Esophagus (tissue), 2 donors: ENCODE results near the gene SLC37A1. TPM values are rescaled to one million over a fixed set of nuclear protein-coding genes. Genes with fewer than 3 reads are reported as not detected.

Experiments
- H3K27ac ChIP-seq, 2 donors: one replicate each; pipeline ENCODE4 v1.5.1; 2013; ENCODE audit warnings: low read depth in 2 of 2, mild to moderate bottlenecking in 2 of 2, inconsistent platforms in 1 of 2, low read length in 1 of 2, moderate library complexity in 1 of 2
- H3K27me3 ChIP-seq, 2 donors: one replicate each; pipeline ENCODE4 v1.6.1; 2013; ENCODE audit warnings: low read length in 2 of 2, control low read depth in 1 of 2, mild to moderate bottlenecking in 1 of 2; ENCODE audit not compliant: insufficient read depth in 2 of 2, control insufficient read depth in 1 of 2
- H3K36me3 ChIP-seq, 2 donors: one replicate each; pipeline ENCODE4 v1.6.1; 2013; ENCODE audit warnings: low read length in 1 of 2; ENCODE audit not compliant: control insufficient read depth in 2 of 2, insufficient read depth in 2 of 2
- H3K4me1 ChIP-seq, 2 donors: one replicate each; pipeline ENCODE4 v1.6.1; 2013; ENCODE audit warnings: low read length in 1 of 2; ENCODE audit not compliant: control insufficient read depth in 2 of 2, insufficient read depth in 2 of 2
- H3K4me3 ChIP-seq, 2 donors: one replicate each; pipeline ENCODE4 v1.5.1; 2013; ENCODE audit warnings: low read length in 2 of 2, mild to moderate bottlenecking in 2 of 2, low read depth in 1 of 2, moderate library complexity in 1 of 2
- H3K9me3 ChIP-seq, 2 donors: one replicate each; pipeline ENCODE4 v1.6.1; 2013; ENCODE audit warnings: mild to moderate bottlenecking in 2 of 2, low read depth in 1 of 2, low read length in 1 of 2, moderate library complexity in 1 of 2; ENCODE audit not compliant: control insufficient read depth in 2 of 2, insufficient read depth in 1 of 2
- WGBS, 2 donors: extraction: QIAGEN DNeasy Blood & Tissue Kit; methylation state at CpG; one replicate each; pipeline ENCODE4 v1.1.7; 2013; 5-methylcytosine and 5-hydroxymethylcytosine counted together
- polyA plus RNA-seq, 2 donors: library from polyadenylated mRNA; stranded (reverse); fragments of 200-250 nt; gene quantifications; one replicate each; pipeline ENCODE4 v1.2.3, GENCODE V29; 2013
- donor health status: healthy with polysubstance abuse.
- donor health status: Bipolar disorder and iron deficiency.

Gene SLC37A1
- polyA plus RNA-seq, 2 donors: 12.4 to 14.1 TPM

- no peaks in the 10 kb centered on the region for H3K27me3 ChIP-seq
- no peak overlapping the region for H3K4me3 ChIP-seq
- H3K4me1 ChIP-seq: no peaks in the 10 kb centered on the region
- no peak overlapping the region for H3K27ac ChIP-seq
- no peaks in the 10 kb centered on the region for H3K9me3 ChIP-seq
- WGBS, 2 donors: 51 to 54% methylated on average over 3 of the region's 3 CpGs
- H3K36me3 ChIP-seq: peaks cover 9 to 34% of the 10 kb centered on the region in 2 donors
Observed at GRCh38 chr21:42550817-42551216, 37.2 kb downstream of the SLC37A1 start.

GRCh38 chr21:42552407-42553336 lies 39.0 kb downstream of the SLC37A1 start:
- Histone ChIP-seq H3K27me3 (no peaks in the 10 kb centered on the region), H3K4me3 (no peak overlapping the region), H3K9me3 (no peaks in the 10 kb centered on the region), H3K27ac (no peak overlapping the region), H3K36me3 (peaks cover 11 to 27% of the 10 kb centered on the region in 2 donors), H3K4me1 (no peaks in the 10 kb centered on the region)
- WGBS, 2 donors: 85 to 88% methylated on average over 13 of the region's 13 CpGs

GRCh38 chr21:42553435-42553834 lies 39.8 kb downstream of the SLC37A1 start:
- no peak overlapping the region for H3K27ac ChIP-seq
- WGBS, 2 donors: 79 to 82% methylated on average over 3 of the region's 3 CpGs
- H3K27me3 ChIP-seq: no peaks in the 10 kb centered on the region
- H3K36me3 ChIP-seq: peaks cover 11 to 20% of the 10 kb centered on the region in 2 donors
- no peaks in the 10 kb centered on the region for H3K4me1 ChIP-seq
- H3K9me3 ChIP-seq: no peaks in the 10 kb centered on the region
- no peak overlapping the region for H3K4me3 ChIP-seq

GRCh38 chr21:42554251-42554961 lies 40.8 kb downstream of the SLC37A1 start:
- Histone ChIP-seq H3K4me3 (no peak overlapping the region), H3K27me3 (no peaks in the 10 kb centered on the region), H3K27ac (no peak overlapping the region), H3K36me3 (peaks cover 10 to 20% of the 10 kb centered on the region in 2 donors), H3K4me1 (no peaks in the 10 kb centered on the region), H3K9me3 (no peaks in the 10 kb centered on the region)
- 81 to 82% methylated on average over 13 of the region's 13 CpGs for WGBS, 2 donors

- H3K9me3 ChIP-seq: no peaks in the 10 kb centered on the region
- 94% methylated on average over 28 of the region's 28 CpGs for WGBS, 2 donors
- H3K36me3 ChIP-seq: peaks cover 10 to 23% of the 10 kb centered on the region in 2 donors
- no peak overlapping the region for H3K27ac ChIP-seq
- no peak overlapping the region for H3K4me3 ChIP-seq
- H3K4me1 ChIP-seq: no peaks in the 10 kb centered on the region
- H3K27me3 ChIP-seq: no peaks in the 10 kb centered on the region
Observed at GRCh38 chr21:42555756-42556438, 42.2 kb downstream of the SLC37A1 start.

GRCh38 chr21:42556476-42556875 lies 42.8 kb downstream of the SLC37A1 start:
- Histone ChIP-seq H3K4me3 (no peak overlapping the region), H3K9me3 (no peaks in the 10 kb centered on the region), H3K36me3 (peaks cover 10 to 23% of the 10 kb centered on the region in 2 donors), H3K27me3 (no peaks in the 10 kb centered on the region), H3K27ac (no peak overlapping the region), H3K4me1 (no peaks in the 10 kb centered on the region)
- WGBS, 2 donors: 94 to 96% methylated on average over 6 of the region's 6 CpGs

- Histone ChIP-seq H3K4me1 (no peaks in the 10 kb centered on the region), H3K27ac (no peak overlapping the region), H3K36me3 (peaks cover 10 to 27% of the 10 kb centered on the region in 2 donors), H3K4me3 (no peak overlapping the region), H3K27me3 (no peaks in the 10 kb centered on the region), H3K9me3 (no peaks in the 10 kb centered on the region)
- WGBS, 2 donors: 83 to 92% methylated on average over 14 of the region's 14 CpGs
Observed at GRCh38 chr21:42556960-42557359, 43.3 kb downstream of the SLC37A1 start.

GRCh38 chr21:42557420-42557819 lies 43.8 kb downstream of the SLC37A1 start:
- 96% methylated on average over 10 of the region's 10 CpGs for WGBS, 2 donors
- H3K27me3 ChIP-seq: no peaks in the 10 kb centered on the region
- no peaks in the 10 kb centered on the region for H3K4me1 ChIP-seq
- no peak overlapping the region for H3K27ac ChIP-seq
- H3K4me3 ChIP-seq: no peak overlapping the region
- H3K36me3 ChIP-seq: peaks cover 10 to 31% of the 10 kb centered on the region in 2 donors
- H3K9me3 ChIP-seq: no peaks in the 10 kb centered on the region

GRCh38 chr21:42558368-42558767 lies 44.7 kb downstream of the SLC37A1 start:
- Histone ChIP-seq H3K27me3 (no peaks in the 10 kb centered on the region), H3K4me3 (no peak overlapping the region), H3K9me3 (no peaks in the 10 kb centered on the region), H3K4me1 (no peaks in the 10 kb centered on the region), H3K36me3 (peaks cover 15 to 35% of the 10 kb centered on the region in 2 donors), H3K27ac (no peak overlapping the region)
- WGBS, 2 donors: 93 to 94% methylated on average over 6 of the region's 6 CpGs
